Body of pancreas (tissue), 4 donors: ENCODE results near the gene NRDE2.

Experiments used
- CTCF ChIP-seq, 7 experiments: fragments of 450-650 bp in 4 of 7; fragments of 200-600 bp in 3 of 7; sonication (generic) in 3 of 7; IDR thresholded peaks; one replicate each; pipeline ENCODE4 v1.5.1; 2016 to 2019; ENCODE audit warnings: antibody characterized with exemption in 7 of 7
- POLR2A ChIP-seq, 3 donors: fragments of 450-650 bp; IDR thresholded peaks; one replicate each; pipeline ENCODE4 v1.6.1; 2016; ENCODE audit warnings: antibody characterized with exemption in 3 of 3, mild to moderate bottlenecking in 2 of 3

- no peak for TF ChIP-seq CTCF (IDR thresholded peaks at IDR 0.05)
- TF ChIP-seq POLR2A (IDR thresholded peaks at IDR 0.05): no peak
Observed at GRCh38 chr14:90319173-90319572, 12.6 kb downstream of the NRDE2 start.
